ENCODE data around the gene SRPK2. TPM values are rescaled to one million over a fixed set of nuclear protein-coding genes. Genes with fewer than 3 reads are reported as not detected.

Gene SRPK2
- total RNA-seq, 5 donors from 2014 or later (not counting 1 experiment from before 2014, with no cell fraction given), result 41.6 to 71.4 (median 46.9) TPM

DNA sequence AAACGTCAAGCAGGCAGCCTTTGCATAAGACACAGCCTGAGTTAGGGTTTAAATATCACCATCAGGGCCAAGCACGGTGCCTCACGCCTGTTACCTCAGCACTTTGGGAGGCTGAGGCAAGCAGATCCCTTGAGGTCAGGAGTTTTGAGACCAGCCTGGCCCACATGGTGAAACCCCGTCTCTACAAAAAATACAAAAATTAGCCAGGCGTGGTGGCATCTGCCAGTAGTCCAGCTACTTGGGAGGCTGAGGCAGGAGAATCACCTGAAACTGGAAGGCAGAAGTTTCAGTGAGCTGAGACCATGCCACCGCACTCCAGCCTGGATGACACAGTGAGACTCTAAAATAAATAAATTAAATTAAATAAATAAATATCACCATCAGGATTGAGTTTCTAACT, 33.0 kb downstream of the SRPK2 start:
- Histone ChIP-seq H3K27ac (ENCODE audit: low read length) (peak overlapping the region; percentile 13), H3K27me3 (replicated peaks in 1 of 2; ENCODE audit: control insufficient read depth in 2 of 2, extremely low read depth in 1 of 2, insufficient read depth in 2 of 2, low read length in 1 of 2) (no peaks in the 10 kb centered on the region), H3K4me1 (ENCODE audit: control insufficient read depth in 1 of 2, extremely low read depth in 1 of 2, insufficient read depth in 2 of 2, low read length in 2 of 2) (peaks cover 33 to 53% of the 10 kb centered on the region in 2 experiments), H3K9me3 (no peaks in the 10 kb centered on the region), H3K36me3 (ENCODE audit: control insufficient read depth in 2 of 2, extremely low read depth in 1 of 2, insufficient read depth in 1 of 2, low read length in 1 of 2) (no peaks in the 10 kb centered on the region), H3K4me3 (ENCODE audit: control insufficient read depth in 1 of 2, extremely low read depth in 1 of 2, low read length in 1 of 2) (no peak overlapping the region)
- Mint-ChIP-seq H3K4me3 (no peak overlapping the region), H3K27ac (peak overlapping the region; percentile 92 to 98), H3K36me3 (peaks cover 11% of the 10 kb centered on the region), H3K9me3 (no peaks in the 10 kb centered on the region), H3K4me1 (peaks cover 61 to 91% (median 76%) of the 10 kb centered on the region in 3 donors), H3K27me3 (no peaks in the 10 kb centered on the region)
- POLR2A ChIA-PET, result no interaction called here
- ATAC-seq (replicated peaks in 1 of 4) (no peak), DNase-seq (no peak)
- CTCF ChIA-PET, result interaction anchor here in 1 of 2 donors (0.6 kb wide), 1 partner anchor 43 kb away, joined by 4 read pairs; no protein-coding TSS in a partner anchor
- 67% methylated on average over 1 of the region's 6 CpGs for WGBS (ENCODE audit: insufficient coverage)

DNA sequence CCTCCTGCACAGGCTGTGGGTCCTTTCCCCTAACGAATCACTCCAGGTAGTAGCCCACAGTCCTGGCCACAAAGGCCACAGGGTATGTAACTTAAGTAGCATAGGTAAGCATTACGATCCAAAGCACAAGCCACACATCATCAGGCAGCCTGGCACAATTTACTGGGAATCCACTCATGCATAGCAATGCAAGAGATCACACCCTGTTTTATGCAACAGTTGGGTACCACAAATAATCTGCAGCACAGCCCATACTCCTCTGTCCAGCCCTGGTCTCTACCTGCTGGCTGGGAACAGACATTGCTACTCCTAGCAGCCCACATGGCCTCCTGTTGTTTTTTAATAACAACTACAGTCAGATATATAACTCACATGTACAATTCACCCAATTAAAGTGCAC, 34.3 kb downstream of the SRPK2 start:
- WGBS (ENCODE audit: insufficient coverage), result no CpG with 5 or more reads among the region's 2 CpGs

DNA sequence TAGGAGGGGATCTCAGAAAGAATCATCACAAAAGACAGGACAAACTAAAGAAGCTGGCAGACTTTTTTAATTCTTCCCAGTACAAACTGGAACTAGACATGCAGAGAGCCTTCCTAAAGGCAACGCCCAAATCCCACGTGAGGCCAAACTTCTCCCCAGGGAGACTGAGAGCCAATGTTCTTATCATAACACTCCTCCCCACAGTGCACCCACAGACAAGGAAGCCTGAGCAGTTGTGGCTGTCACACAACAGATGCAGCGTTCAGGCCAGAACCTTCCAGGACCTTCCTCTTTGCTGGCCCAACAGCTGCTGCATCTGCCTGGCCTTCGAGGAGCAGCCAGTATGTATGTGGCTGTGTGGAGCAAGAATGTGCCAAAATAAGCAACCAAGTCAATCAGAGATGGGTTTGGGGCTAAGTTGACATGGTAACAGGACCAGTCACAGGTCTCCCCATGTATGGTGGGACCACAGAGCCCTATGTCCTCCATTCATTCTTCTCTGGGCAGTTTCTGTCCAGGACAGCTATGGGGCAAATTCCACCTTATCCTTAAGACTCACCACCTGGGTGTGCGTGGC, 34.9 kb downstream of the SRPK2 start:
- Histone ChIP-seq H3K27ac (ENCODE audit: low read length) (peak overlapping the region; percentile 74), H3K4me1 (ENCODE audit: control insufficient read depth in 1 of 2, extremely low read depth in 1 of 2, insufficient read depth in 2 of 2, low read length in 2 of 2) (peaks cover 35 to 71% of the 10 kb centered on the region in 2 experiments), H3K36me3 (ENCODE audit: control insufficient read depth in 2 of 2, extremely low read depth in 1 of 2, insufficient read depth in 1 of 2, low read length in 1 of 2) (no peaks in the 10 kb centered on the region), H3K27me3 (replicated peaks in 1 of 2; ENCODE audit: control insufficient read depth in 2 of 2, extremely low read depth in 1 of 2, insufficient read depth in 2 of 2, low read length in 1 of 2) (no peaks in the 10 kb centered on the region), H3K9me3 (no peaks in the 10 kb centered on the region), H3K4me3 (ENCODE audit: control insufficient read depth in 1 of 2, extremely low read depth in 1 of 2, low read length in 1 of 2) (no peak overlapping the region)
- peak in 3 of 35 experiments; percentile 10 to 21 (median 12) for DNase-seq
- H3K4me1 Mint-ChIP-seq, result peaks cover 63 to 89% (median 77%) of the 10 kb centered on the region in 3 donors
- no peaks in the 10 kb centered on the region for H3K9me3 Mint-ChIP-seq
- no peak for ATAC-seq (replicated peaks in 1 of 4)
- ChIA-PET POLR2A (interaction anchor here (0.6 to 0.7 kb wide), 2 partner anchors 35 to 274 kb away, joined by 3 to 4 read pairs; partner anchors contain the start of gene SRPK2 (in 1 of the 2)), CTCF (interaction anchor here in 1 of 2 donors (1.0 kb wide), 1 partner anchor 147 kb away, joined by 5 read pairs; no protein-coding TSS in a partner anchor)
- no peaks in the 10 kb centered on the region for H3K36me3 Mint-ChIP-seq
- H3K27ac Mint-ChIP-seq, result peak overlapping the region; percentile 92 to 98
- peak overlapping the region; percentile 25 to 68 (median 32) for H3K4me3 Mint-ChIP-seq
- 58% methylated on average over 5 of the region's 5 CpGs for WGBS (ENCODE audit: insufficient coverage)
- no peaks in the 10 kb centered on the region for H3K27me3 Mint-ChIP-seq

More for the DNA sequence above, 34.3 kb downstream of the SRPK2 start:
- H3K9me3 ChIP-seq, result no peaks in the 10 kb centered on the region
- Mint-ChIP-seq H3K36me3 (peaks cover under 1% of the 10 kb centered on the region), H3K27me3 (no peaks in the 10 kb centered on the region), H3K9me3 (no peaks in the 10 kb centered on the region), H3K4me1 (peaks cover 64 to 91% (median 77%) of the 10 kb centered on the region in 3 donors), H3K27ac (peak overlapping the region; percentile 92 to 98), H3K4me3 (peak overlapping the region in 1 of 3 donors; percentile 68)
- DNase-seq, result no peak
- no peaks in the 10 kb centered on the region for H3K36me3 ChIP-seq (ENCODE audit: control insufficient read depth in 2 of 2, extremely low read depth in 1 of 2, insufficient read depth in 1 of 2, low read length in 1 of 2)
- ChIA-PET CTCF (no interaction called here), POLR2A (no interaction called here)
- peaks cover 35 to 66% of the 10 kb centered on the region in 2 experiments for H3K4me1 ChIP-seq (ENCODE audit: control insufficient read depth in 1 of 2, extremely low read depth in 1 of 2, insufficient read depth in 2 of 2, low read length in 2 of 2)
- H3K27ac ChIP-seq (ENCODE audit: low read length), result peak overlapping the region; percentile 74
- ATAC-seq (replicated peaks in 1 of 4), result no peak
- H3K4me3 ChIP-seq (ENCODE audit: control insufficient read depth in 1 of 2, extremely low read depth in 1 of 2, low read length in 1 of 2), result no peak overlapping the region
- H3K27me3 ChIP-seq (replicated peaks in 1 of 2; ENCODE audit: control insufficient read depth in 2 of 2, extremely low read depth in 1 of 2, insufficient read depth in 2 of 2, low read length in 1 of 2), result no peaks in the 10 kb centered on the region

DNA sequence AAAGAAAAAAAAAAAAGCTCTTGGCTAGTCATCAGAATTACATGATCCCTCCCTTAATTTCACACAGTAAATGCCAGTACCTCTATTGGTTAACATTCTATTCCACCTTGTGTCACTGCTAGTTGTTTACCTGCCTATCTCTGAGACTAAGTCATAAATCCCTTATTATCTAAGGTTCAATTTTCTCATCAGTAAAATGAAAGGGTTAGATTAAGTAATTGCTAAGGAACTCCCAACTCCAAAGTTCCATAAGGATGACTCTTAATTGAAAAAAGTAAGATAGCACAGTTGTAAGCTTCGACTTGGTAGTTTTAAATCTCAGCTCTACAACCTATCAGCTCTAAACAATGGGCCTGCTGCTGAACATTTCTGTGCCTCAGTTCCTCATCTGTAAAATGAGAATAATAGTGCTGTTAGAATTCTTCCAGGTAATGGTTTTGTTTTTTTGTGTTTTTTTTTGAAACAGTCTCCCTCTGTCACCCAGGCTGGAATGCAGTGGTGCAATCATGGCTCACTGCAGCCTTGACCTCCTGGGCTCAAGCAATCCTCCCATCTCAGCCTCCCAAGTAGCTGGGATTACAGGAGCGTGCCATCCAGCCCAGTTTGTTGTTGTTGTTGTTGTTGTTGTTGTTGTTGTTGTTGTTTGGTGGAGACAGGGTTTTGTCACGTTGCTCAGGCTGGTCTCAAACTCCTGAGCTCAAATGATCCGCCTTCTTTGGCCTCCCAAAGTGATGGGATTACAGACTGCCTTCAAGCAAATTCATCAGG, 35.6 kb downstream of the SRPK2 start:
- POLR2A ChIA-PET, result interaction anchor here (0.5 to 1.0 kb wide), 6 partner anchors 24 to 294 kb away, joined by 3 to 6 read pairs (median 4); partner anchors contain the start of gene SRPK2 (in 1 of the 2)

DNA sequence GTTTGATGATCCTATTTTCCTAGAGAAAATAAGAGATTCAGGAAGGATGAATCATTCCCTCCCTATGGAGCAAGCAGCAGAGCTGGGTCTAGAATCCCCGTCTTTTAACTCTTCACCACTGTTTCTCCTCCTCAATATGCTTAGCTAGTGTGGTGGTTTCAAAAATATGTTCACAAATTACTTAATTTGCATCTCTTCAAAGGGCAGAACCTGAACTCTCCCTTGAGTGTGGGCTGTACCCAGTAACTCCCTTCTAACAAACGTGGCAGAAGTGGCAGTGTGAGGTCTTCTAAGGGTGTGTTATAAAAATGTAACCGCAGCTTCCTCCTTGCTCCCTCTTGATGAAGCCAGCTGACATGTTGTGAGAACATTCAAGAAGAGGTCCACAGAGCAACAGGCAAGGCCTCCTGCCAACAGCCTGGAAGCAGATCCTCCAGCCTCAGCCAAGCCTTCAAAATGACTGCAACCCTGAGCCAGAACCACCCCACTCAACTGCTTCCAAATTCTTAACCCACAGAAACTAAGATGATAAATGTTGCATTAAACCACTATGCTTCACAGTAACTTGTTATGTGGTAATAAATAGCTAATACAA, 36.6 kb downstream of the SRPK2 start:
- H3K9me3 Mint-ChIP-seq, result no peaks in the 10 kb centered on the region
- ChIA-PET POLR2A (interaction anchor here (0.5 to 1.0 kb wide), 8 partner anchors 25 to 338 kb away, joined by 3 to 6 read pairs (median 3); partner anchors contain the start of gene SRPK2 (in 1 of the 2)), CTCF (interaction anchor here in 1 of 2 donors (0.6 to 1.6 kb wide), 5 partner anchors 35 to 371 kb away, joined by 3 to 5 read pairs (median 3); no protein-coding TSS in a partner anchor)
- H3K27me3 Mint-ChIP-seq, result no peaks in the 10 kb centered on the region
- peak overlapping the region; percentile 60 to 74 (median 68) for H3K4me3 Mint-ChIP-seq
- peak; percentile 31 to 85 (median 63) for DNase-seq
- ATAC-seq (replicated peaks in 1 of 4), result peak; percentile 97 to 99 (median 98)
- peak overlapping the region; percentile 92 to 98 for H3K27ac Mint-ChIP-seq
- H3K4me1 ChIP-seq (ENCODE audit: control insufficient read depth in 1 of 2, extremely low read depth in 1 of 2, insufficient read depth in 2 of 2, low read length in 2 of 2), result peaks cover 41 to 82% of the 10 kb centered on the region in 2 experiments
- peak overlapping the region; percentile 0 to 11 for H3K4me3 ChIP-seq (ENCODE audit: control insufficient read depth in 1 of 2, extremely low read depth in 1 of 2, low read length in 1 of 2)
- no peaks in the 10 kb centered on the region for H3K36me3 ChIP-seq (ENCODE audit: control insufficient read depth in 2 of 2, extremely low read depth in 1 of 2, insufficient read depth in 1 of 2, low read length in 1 of 2)
- 0% methylated on average over 1 of the region's 3 CpGs for WGBS (ENCODE audit: insufficient coverage)
- H3K4me1 Mint-ChIP-seq, result peaks cover 70 to 83% (median 77%) of the 10 kb centered on the region in 3 donors
- no peaks in the 10 kb centered on the region for H3K9me3 ChIP-seq
- H3K27ac ChIP-seq (ENCODE audit: low read length), result peak overlapping the region; percentile 74
- no peaks in the 10 kb centered on the region for H3K36me3 Mint-ChIP-seq
- no peaks in the 10 kb centered on the region for H3K27me3 ChIP-seq (replicated peaks in 1 of 2; ENCODE audit: control insufficient read depth in 2 of 2, extremely low read depth in 1 of 2, insufficient read depth in 2 of 2, low read length in 1 of 2)

More for the DNA sequence above, 35.6 kb downstream of the SRPK2 start:
- ATAC-seq (replicated peaks in 1 of 4), result no peak
- Mint-ChIP-seq H3K27ac (peak overlapping the region; percentile 92 to 98), H3K4me1 (peaks cover 62 to 87% (median 75%) of the 10 kb centered on the region in 3 donors), H3K4me3 (peak overlapping the region; percentile 25 to 68 (median 32)), H3K27me3 (no peaks in the 10 kb centered on the region), H3K36me3 (no peaks in the 10 kb centered on the region), H3K9me3 (no peaks in the 10 kb centered on the region)
- no peaks in the 10 kb centered on the region for H3K9me3 ChIP-seq
- H3K27me3 ChIP-seq (replicated peaks in 1 of 2; ENCODE audit: control insufficient read depth in 2 of 2, extremely low read depth in 1 of 2, insufficient read depth in 2 of 2, low read length in 1 of 2), result no peaks in the 10 kb centered on the region
- peak overlapping the region; percentile 74 for H3K27ac ChIP-seq (ENCODE audit: low read length)
- peaks cover 36 to 73% of the 10 kb centered on the region in 2 experiments for H3K4me1 ChIP-seq (ENCODE audit: control insufficient read depth in 1 of 2, extremely low read depth in 1 of 2, insufficient read depth in 2 of 2, low read length in 2 of 2)
- no CpG with 5 or more reads among the region's 4 CpGs for WGBS (ENCODE audit: insufficient coverage)
- CTCF ChIA-PET, result interaction anchor here in 1 of 2 donors (1.0 to 1.6 kb wide), 4 partner anchors 34 to 372 kb away, joined by 3 to 5 read pairs (median 4); no protein-coding TSS in a partner anchor
- DNase-seq, result no peak
- H3K4me3 ChIP-seq (ENCODE audit: control insufficient read depth in 1 of 2, extremely low read depth in 1 of 2, low read length in 1 of 2), result no peak overlapping the region
- no peaks in the 10 kb centered on the region for H3K36me3 ChIP-seq (ENCODE audit: control insufficient read depth in 2 of 2, extremely low read depth in 1 of 2, insufficient read depth in 1 of 2, low read length in 1 of 2)
